Prostate gland (tissue), 2 donors: Measurements from ENCODE around the gene WDFY4.

Source experiments
- POLR2A ChIP-seq: fragments of 450-650 bp; IDR thresholded peaks from one replicate; pipeline ENCODE4 v1.6.1; 2016; ENCODE audit warnings: antibody characterized with exemption, mild to moderate bottlenecking
- TF ChIP-seq, protein P1 (sequence below), 4 experiments: fragments of 200-600 bp in 2 of 4; fragments of 450-650 bp in 2 of 4; sonication (generic) in 2 of 4; IDR thresholded peaks; 1 replicate in 3 of 4; 2 replicates in 1 of 4; pipeline ENCODE4 v1.5.1; 2016 to 2019; ENCODE audit warnings: antibody characterized with exemption in 4 of 4, mild to moderate bottlenecking in 2 of 4, moderate library complexity in 2 of 4

DNA sequence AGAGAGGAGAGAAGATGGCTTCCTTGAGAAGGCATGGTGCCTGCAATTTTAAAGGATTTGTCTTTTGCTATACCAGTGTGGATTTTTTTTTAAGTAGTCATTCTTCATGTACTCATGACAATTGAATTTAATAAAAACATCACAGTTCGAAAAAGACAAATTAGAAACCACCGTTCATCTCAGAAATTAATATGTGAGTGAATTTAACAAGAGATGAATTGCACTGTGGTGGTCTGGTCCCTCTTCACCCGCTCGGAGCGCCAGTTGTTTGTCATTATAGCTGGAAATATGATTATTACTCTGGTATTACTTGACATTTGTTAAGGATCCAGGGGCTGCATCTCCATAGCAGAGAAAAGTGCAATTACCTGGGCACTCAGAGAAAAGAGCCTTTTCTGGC lies 163.0 kb downstream of the WDFY4 start:
- no peak for TF ChIP-seq POLR2A
- TF ChIP-seq, protein P1, sequence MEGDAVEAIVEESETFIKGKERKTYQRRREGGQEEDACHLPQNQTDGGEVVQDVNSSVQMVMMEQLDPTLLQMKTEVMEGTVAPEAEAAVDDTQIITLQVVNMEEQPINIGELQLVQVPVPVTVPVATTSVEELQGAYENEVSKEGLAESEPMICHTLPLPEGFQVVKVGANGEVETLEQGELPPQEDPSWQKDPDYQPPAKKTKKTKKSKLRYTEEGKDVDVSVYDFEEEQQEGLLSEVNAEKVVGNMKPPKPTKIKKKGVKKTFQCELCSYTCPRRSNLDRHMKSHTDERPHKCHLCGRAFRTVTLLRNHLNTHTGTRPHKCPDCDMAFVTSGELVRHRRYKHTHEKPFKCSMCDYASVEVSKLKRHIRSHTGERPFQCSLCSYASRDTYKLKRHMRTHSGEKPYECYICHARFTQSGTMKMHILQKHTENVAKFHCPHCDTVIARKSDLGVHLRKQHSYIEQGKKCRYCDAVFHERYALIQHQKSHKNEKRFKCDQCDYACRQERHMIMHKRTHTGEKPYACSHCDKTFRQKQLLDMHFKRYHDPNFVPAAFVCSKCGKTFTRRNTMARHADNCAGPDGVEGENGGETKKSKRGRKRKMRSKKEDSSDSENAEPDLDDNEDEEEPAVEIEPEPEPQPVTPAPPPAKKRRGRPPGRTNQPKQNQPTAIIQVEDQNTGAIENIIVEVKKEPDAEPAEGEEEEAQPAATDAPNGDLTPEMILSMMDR (IDR thresholded peaks at IDR 0.05) = no peak
